GM06990 (cell line): Measurements from ENCODE around the gene BPGM.

Experiments
- DNase-seq: peaks from one replicate; pipeline ENCODE4 v3.0.0-alpha.2; 2011; ENCODE audit not compliant: insufficient read length; ENCODE audit errors: extremely low read depth
- H3K27me3 ChIP-seq: replicated peaks from 2 replicates; pipeline ENCODE4 v1.6.0; 2011; ENCODE audit warnings: low read length; ENCODE audit not compliant: control insufficient read depth, insufficient read depth
- H3K36me3 ChIP-seq: 2 replicates; pipeline ENCODE4 v1.5.1; 2011; ENCODE audit warnings: low read length; ENCODE audit not compliant: control insufficient read depth, insufficient read depth
- H3K4me3 ChIP-seq: replicated peaks from 2 replicates; pipeline ENCODE4 v1.5.1; 2011; ENCODE audit warnings: low read depth, mild to moderate bottlenecking, control low read depth, low read length
- CTCF ChIP-seq: IDR thresholded peaks from 2 replicates; pipeline ENCODE4 v1.5.1; 2011; ENCODE audit warnings: low read length, control low read depth, mild to moderate bottlenecking, inconsistent platforms; ENCODE audit not compliant: insufficient read depth, poor library complexity, severe bottlenecking

The BPGM gene

GRCh38 chr7:134611611-134612151, 35.0 kb upstream of the BPGM start:
- DNase-seq: no peak
- TF ChIP-seq CTCF: no peak
- Histone ChIP-seq H3K4me3 (no peak overlapping the region), H3K36me3 (no peaks in the 10 kb centered on the region), H3K27me3 (peaks cover 1% of the 10 kb centered on the region; the same call in 1 of the 2 replicates)

DNA sequence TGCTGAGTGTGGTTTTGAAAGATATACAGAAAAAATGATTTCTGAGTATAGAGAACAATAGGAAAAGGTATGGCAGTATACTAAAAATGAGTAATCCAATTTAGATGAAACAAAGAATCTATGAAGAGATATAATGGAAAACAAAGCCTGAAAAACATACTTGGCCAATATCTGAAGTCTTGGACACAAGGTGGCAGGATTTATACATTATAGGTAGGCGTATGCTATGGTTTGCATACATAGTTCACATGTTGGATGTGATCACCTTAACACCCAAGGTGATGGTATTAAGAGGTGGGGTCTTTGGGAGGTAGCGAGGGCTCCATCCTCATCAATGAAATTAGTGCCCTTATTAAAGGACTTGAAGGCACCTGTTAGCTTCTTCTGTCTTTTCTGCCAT, 34.5 kb upstream of the BPGM start:
- no peak for TF ChIP-seq CTCF
- Histone ChIP-seq H3K4me3 (no peak overlapping the region), H3K36me3 (no peaks in the 10 kb centered on the region), H3K27me3 (peaks cover 1% of the 10 kb centered on the region; the same call in 1 of the 2 replicates)
- DNase-seq: no peak

GRCh38 chr7:134613623-134614347, 32.9 kb upstream of the BPGM start:
- Histone ChIP-seq H3K27me3 (peaks cover 1% of the 10 kb centered on the region; the same call in 1 of the 2 replicates), H3K36me3 (no peaks in the 10 kb centered on the region), H3K4me3 (no peak overlapping the region)
- TF ChIP-seq CTCF: no peak
- DNase-seq: no peak

GRCh38 chr7:134616611-134617010, 30.0 kb upstream of the BPGM start:
- Histone ChIP-seq H3K4me3 (no peak overlapping the region), H3K27me3 (peaks cover 1% of the 10 kb centered on the region; the same call in 1 of the 2 replicates), H3K36me3 (no peaks in the 10 kb centered on the region)
- TF ChIP-seq CTCF: no peak
- DNase-seq: no peak

GRCh38 chr7:134618756-134619530, 27.7 kb upstream of the BPGM start:
- DNase-seq: no peak
- Histone ChIP-seq H3K27me3 (peaks cover 1% of the 10 kb centered on the region; the same call in 1 of the 2 replicates), H3K4me3 (no peak overlapping the region), H3K36me3 (no peaks in the 10 kb centered on the region)
- no peak for TF ChIP-seq CTCF
